Endometrial microvascular endothelial cells (primary cell): ENCODE data around the gene RNASE3. TPM values are rescaled to one million over a fixed set of nuclear protein-coding genes. Genes with fewer than 3 reads are reported as not detected.
"Not testable (repeated sequence)": the region's sequence is repeated elsewhere in the genome, so short reads cannot be mapped to it uniquely, and the experiment has no call there.

Experiments
- in situ Hi-C: cut with HindIII; loops from 2 replicates; pipeline ENCODE4 v1.10.0; 2017; ENCODE audit warnings: low sequenced_read_pairs, low pct_unique_long_range_greater_than_20kb; ENCODE audit errors: inconsistent ontology term
- total RNA-seq: library from RNA; depleted of rRNA; stranded (reverse); fragments of >200 nt; gene quantifications from one replicate; pipeline ENCODE4 v1.2.3, GENCODE V29; 2015; ENCODE audit errors: inconsistent ontology term

Gene RNASE3
- total RNA-seq, result not detected

GRCh38 chr14:20891126-20891825 lies at the start of gene RNASE3:
TSS of gene RNASE3 (plus strand) at chr14:20891385. CDS start at chr14:20891687, 302 bp downstream.
- in situ Hi-C loops, result not testable (repeated sequence)

GRCh38 chr14:20846560-20846959 lies 44.6 kb upstream of the RNASE3 start:
- in situ Hi-C loops, result no loop called here

DNA sequence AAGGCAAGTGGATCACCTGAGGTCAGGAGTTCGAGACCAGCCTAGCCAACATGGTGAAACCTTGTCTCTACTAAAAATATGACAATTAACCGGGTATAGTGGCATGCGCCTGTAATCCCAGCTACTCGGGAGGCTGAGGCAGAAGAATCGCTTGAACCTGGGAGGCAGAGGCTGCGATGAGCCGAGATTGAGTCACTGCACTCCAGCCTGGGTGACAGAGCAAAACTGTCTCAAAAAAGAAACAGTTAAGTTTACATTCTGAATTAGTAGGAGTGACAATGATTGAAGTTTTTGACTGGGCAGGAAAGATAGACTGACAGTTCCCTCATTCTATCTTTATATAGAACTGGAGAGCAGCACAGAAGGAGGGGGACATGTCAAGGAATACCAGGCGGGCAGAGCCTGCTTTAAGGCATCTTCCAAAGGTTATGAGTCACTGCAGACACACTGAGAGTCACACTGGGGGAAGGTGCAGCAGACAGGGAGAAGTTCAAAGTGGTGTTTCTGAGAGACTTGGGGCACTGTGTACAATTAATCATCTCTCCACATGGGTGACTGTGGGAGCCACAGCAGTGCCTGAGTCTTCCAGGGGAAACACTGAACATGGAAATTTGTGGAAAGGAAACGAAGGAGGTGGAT lies 42.8 kb upstream of the RNASE3 start:
- in situ Hi-C loops, result no loop called here

GRCh38 chr14:20848955-20849570 lies 42.1 kb upstream of the RNASE3 start:
- in situ Hi-C loops, result no loop called here

DNA sequence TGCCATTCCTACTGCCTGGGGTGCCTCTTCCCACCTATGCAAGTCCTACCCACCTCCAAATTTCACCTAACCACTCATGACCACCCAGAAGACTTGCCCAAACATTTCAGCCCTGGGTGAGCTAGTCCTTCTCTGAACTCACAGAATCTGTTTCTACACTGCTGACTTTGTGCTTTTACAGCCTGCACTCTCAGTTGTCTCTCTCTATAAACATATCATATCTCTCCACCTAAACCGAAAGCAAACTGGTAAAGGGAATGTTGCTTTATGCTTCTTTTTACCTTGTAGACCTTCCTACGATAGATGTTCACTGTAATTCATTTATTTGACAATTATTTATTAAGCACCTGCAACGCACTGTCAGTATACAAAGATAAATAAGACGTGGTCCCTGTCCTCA lies 38.1 kb upstream of the RNASE3 start:
- in situ Hi-C loops, result loop anchor here (25.0 kb wide), 1 partner anchor 141 kb away; no protein-coding TSS in a partner anchor

- in situ Hi-C loops, result loop anchor here (25.0 kb wide), 1 partner anchor 143 kb away; no protein-coding TSS in a partner anchor
Measured at GRCh38 chr14:20855652-20856291, 35.4 kb upstream of the RNASE3 start.

GRCh38 chr14:20857207-20857606 lies 34.0 kb upstream of the RNASE3 start:
- in situ Hi-C loops, result loop anchor here (25.0 kb wide), 1 partner anchor 145 kb away; no protein-coding TSS in a partner anchor

- in situ Hi-C loops, result loop anchor here (25.0 kb wide), 1 partner anchor 145 kb away; no protein-coding TSS in a partner anchor
Measured at GRCh38 chr14:20857630-20858261, 33.4 kb upstream of the RNASE3 start.

GRCh38 chr14:20866194-20866593 lies 25.0 kb upstream of the RNASE3 start:
- in situ Hi-C loops, result loop anchor here (25.0 kb wide), 1 partner anchor 154 kb away; no protein-coding TSS in a partner anchor

GRCh38 chr14:20866963-20867362 lies 24.2 kb upstream of the RNASE3 start:
- in situ Hi-C loops, result loop anchor here (25.0 kb wide), 1 partner anchor 155 kb away; no protein-coding TSS in a partner anchor

DNA sequence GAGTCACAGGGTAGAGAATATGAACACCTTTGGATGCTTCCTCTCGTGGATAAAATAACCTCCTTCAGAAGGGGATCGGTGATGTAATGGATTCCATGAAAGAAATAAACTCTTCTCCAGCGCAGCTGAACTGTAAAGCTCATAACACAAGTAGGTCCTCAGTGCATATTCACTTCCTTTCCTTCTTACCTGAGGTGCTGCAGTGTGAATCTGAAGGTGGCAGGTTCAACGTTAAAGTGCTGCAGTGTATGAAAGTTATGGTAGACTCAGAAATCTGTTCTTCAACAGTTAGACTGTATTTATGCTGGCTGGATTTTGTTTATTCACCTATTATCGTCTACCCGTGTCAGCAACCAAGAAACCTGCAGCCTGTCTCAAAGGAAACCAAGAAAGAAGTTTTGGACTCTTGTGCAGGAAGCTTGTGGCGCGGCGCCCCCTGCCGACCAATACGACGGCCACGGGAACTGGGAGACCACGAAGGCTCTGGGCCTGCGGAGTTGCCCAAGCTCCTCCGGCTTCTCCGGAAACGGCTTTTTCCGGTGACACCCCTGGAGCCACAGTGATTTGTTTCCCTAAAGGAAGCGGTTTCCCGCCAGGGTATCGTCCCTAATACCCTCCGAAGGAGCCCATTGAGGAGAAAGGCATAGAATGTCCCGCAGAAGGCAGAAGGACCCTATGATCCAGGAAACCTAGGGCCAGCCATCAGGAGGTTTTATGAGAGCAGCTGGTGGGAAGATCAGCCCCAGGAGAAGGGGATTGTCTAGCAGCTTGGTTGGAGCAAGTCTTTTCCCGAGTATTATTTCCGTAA lies 17.6 kb upstream of the RNASE3 start:
- in situ Hi-C loops, result loop anchor here (25.0 kb wide), 1 partner anchor 161 kb away; no protein-coding TSS in a partner anchor

DNA sequence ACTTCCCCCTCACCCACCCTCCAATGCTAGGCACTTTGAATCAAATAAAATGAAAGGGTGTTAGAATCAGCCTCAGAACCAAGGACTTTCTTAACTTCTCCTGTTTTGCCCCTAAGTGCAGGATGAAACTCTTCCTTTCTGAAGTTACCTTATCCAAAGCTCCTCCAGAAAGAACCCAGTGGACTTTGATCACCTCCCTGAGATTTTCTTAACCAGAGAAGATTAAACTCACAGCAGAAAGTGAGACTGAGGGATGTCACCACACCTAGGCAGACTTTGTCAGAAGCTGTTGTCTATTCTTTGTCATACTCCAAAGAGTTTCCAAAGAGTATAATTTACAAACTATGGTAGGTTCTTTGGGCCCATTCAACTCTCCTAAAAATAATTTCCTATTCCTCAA lies 14.2 kb upstream of the RNASE3 start:
- in situ Hi-C loops, result no loop called here

- in situ Hi-C loops, result no loop called here
Measured at GRCh38 chr14:20878695-20879094, 12.5 kb upstream of the RNASE3 start.

- in situ Hi-C loops, result not testable (repeated sequence)
Measured at GRCh38 chr14:20881229-20881628, 10.0 kb upstream of the RNASE3 start.

DNA sequence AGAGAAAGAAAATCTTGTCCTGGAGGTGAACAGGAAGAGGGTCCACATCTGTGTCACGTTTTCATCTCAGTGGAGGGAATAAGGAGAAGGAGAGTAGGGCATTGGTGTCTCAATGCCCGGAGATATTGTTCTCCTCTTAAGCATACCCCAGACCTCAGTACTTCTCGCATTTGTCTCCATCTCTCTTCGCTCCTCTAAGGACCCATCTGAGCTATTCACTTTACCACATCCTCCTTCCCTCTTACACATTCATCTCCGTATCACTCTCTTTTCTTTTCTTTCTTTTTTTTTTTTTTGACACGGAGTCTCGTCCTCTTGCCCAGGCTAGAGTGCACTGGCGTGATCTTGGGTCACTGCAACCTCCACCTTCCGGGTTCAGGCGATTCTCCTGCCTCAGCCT lies 8.4 kb upstream of the RNASE3 start:
- in situ Hi-C loops, result not testable (repeated sequence)

DNA sequence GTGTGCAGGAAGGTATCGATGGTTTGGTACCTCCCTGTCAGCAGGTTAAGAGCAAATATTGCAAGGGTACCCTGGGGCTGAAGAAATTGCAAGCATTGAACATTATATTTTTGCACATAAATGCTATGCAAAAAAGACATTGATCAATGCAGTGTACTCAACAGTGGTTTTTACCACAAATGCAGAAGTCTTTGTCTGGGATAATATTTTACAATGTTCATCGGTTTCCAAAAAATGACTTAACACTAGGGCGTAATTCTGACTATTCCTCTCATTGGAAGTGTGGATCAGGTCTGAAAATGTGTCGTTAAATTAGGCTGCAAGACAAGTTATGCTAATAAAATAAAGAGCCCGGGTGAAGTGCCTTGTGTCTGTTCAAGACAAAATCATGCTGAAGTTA lies 2.8 kb upstream of the RNASE3 start:
- in situ Hi-C loops, result not testable (repeated sequence)

DNA sequence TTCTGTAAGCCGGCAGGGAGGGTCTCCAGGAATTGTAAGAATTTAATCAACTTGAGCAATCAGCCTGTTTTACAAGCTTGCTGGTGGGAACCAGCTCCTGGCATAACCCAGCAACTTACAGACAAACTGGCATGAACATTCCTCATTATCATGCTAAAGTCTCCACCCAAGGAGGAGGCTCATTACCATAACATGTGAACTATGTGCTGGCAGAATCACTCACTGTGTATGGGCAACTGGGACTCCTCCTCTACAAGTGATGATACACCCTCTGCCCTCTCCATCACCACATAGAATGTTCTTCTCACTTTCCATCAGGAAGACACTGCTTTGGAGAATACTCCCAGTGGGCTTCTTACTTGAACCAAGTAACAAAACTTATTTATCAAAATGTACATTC lies 4.1 kb downstream of the RNASE3 start:
- in situ Hi-C loops, result not testable (repeated sequence)
